ENCODE results near the gene UBE2U.
A peak's percentile ranks its signal among the peaks of the same experiment; 100 is the strongest.

Gene UBE2U

DNA sequence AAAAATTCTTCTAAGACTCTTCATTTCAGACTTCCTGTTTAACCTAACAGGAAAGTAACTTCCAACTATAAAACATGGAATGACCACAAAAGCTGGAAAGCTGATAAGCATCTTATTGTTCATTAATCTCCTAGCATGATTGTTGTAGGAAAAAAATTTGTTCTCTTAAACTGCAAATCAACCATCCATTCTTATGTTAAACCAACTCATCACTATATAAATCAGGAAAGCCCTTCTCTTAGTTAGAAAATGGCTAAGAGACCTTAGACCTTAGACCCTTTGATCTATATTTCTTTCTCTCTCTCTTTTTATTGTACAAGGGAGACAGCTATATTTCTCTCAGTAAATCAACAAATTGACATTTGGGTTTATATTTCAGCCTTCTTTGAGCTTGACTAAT is 101.4 kb downstream of the UBE2U start:
- Histone ChIP-seq H3K4me3 (ENCODE audit: low read depth, low read length) (no peak overlapping the region), H3K27ac (ENCODE audit: extremely low read depth, low read depth, low read length) (no peak overlapping the region), H3K9me3 (ENCODE audit: control insufficient read depth, insufficient read depth, low read depth, low read length) (no peaks in the 10 kb centered on the region), H3K4me1 (ENCODE audit: control insufficient read depth, insufficient read depth, low read length) (no peaks in the 10 kb centered on the region), H3K36me3 (ENCODE audit: control insufficient read depth in 2 of 2, insufficient read depth in 1 of 2, low read length in 2 of 2) (no peaks in the 10 kb centered on the region)
- CTCF ChIA-PET, result interaction anchor here (0.6 kb wide), 1 partner anchor 323 kb away, joined by 3 read pairs; no protein-coding TSS in a partner anchor
- TF ChIP-seq ZXDB (tag by site-specific recombination; IDR thresholded peaks at IDR 0.05) (no peak), ZFP37 (tag by site-specific recombination; IDR thresholded peaks at IDR 0.05) (no peak), PRDM1 (tag by site-specific recombination; IDR thresholded peaks at IDR 0.05) (no peak)
- TF ChIP-seq, protein P1, sequence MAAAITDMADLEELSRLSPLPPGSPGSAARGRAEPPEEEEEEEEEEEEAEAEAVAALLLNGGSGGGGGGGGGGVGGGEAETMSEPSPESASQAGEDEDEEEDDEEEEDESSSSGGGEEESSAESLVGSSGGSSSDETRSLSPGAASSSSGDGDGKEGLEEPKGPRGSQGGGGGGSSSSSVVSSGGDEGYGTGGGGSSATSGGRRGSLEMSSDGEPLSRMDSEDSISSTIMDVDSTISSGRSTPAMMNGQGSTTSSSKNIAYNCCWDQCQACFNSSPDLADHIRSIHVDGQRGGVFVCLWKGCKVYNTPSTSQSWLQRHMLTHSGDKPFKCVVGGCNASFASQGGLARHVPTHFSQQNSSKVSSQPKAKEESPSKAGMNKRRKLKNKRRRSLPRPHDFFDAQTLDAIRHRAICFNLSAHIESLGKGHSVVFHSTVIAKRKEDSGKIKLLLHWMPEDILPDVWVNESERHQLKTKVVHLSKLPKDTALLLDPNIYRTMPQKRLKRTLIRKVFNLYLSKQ (tag by site-specific recombination; IDR thresholded peaks at IDR 0.05; ENCODE audit: borderline replicate concordance), result no peak
- POLR2A ChIA-PET, result interaction anchor here (0.7 kb wide), 1 partner anchor 329 kb away, joined by 6 read pairs; no protein-coding TSS in a partner anchor

DNA sequence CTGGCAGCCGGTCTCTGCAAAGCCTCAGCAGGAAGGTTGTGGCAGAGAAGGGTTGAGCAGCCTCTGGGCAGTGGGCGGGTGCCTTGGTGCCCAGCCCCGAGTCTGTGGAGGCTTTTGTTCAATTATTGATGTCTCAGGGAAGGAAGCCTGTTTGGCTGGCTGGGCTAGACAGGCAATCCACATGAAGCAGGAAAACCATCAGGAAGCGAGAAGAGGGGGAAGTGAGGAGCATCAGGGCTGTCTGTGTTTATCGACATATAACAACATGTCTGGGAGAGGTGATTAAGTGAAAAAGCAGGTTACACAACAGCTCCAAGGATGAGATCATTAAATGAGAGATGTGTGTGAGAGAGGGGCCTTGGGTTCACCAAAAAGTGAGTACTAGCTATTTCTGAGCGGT is 105.4 kb downstream of the UBE2U start:
- Histone ChIP-seq H3K4me3 (ENCODE audit: low read depth, low read length) (no peak overlapping the region), H3K9me3 (ENCODE audit: control insufficient read depth, insufficient read depth, low read depth, low read length) (no peaks in the 10 kb centered on the region), H3K27ac (ENCODE audit: extremely low read depth, low read depth, low read length) (no peak overlapping the region), H3K36me3 (ENCODE audit: control insufficient read depth in 2 of 2, insufficient read depth in 1 of 2, low read length in 2 of 2) (no peaks in the 10 kb centered on the region), H3K4me1 (ENCODE audit: control insufficient read depth, insufficient read depth, low read length) (no peaks in the 10 kb centered on the region)
- ChIA-PET CTCF (interaction anchor here (1.2 kb wide), 2 partner anchors 13 to 35 kb away, joined by 3 read pairs; no protein-coding TSS in a partner anchor), POLR2A (no interaction called here)
- no peak for TF ChIP-seq ZNF174 (tag by site-specific recombination; IDR thresholded peaks at IDR 0.05)
- TF ChIP-seq, protein P2, sequence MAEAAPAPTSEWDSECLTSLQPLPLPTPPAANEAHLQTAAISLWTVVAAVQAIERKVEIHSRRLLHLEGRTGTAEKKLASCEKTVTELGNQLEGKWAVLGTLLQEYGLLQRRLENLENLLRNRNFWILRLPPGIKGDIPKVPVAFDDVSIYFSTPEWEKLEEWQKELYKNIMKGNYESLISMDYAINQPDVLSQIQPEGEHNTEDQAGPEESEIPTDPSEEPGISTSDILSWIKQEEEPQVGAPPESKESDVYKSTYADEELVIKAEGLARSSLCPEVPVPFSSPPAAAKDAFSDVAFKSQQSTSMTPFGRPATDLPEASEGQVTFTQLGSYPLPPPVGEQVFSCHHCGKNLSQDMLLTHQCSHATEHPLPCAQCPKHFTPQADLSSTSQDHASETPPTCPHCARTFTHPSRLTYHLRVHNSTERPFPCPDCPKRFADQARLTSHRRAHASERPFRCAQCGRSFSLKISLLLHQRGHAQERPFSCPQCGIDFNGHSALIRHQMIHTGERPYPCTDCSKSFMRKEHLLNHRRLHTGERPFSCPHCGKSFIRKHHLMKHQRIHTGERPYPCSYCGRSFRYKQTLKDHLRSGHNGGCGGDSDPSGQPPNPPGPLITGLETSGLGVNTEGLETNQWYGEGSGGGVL (tag by site-specific recombination; IDR thresholded peaks at IDR 0.05), result 0 out of 2 replicates have a peak, but pooled peaks have one; percentile 24

DNA sequence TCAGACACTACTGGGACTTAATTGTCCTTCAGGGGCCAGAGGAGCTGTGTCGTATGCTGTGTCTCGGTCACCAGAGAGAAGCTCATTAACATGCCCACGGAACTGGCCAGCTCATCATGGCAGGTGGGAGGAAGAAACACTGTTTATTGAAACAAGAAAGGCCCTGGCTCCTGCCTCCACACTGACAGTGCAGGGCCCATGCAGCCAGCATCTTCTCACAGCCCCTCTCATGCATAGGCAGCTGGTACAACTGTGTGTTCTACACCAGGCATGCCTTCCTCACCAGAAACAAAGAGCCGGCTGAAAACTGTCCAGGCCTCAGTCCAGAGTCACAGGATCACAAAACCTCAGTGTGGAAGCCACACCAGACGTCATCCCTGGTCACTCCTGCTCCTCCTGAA is 106.0 kb downstream of the UBE2U start:
- ChIA-PET POLR2A (no interaction called here), CTCF (interaction anchor here (1.2 kb wide), 1 partner anchor 14 kb away, joined by 3 read pairs; no protein-coding TSS in a partner anchor)
- no peak for TF ChIP-seq ZNF660 (tag by site-specific recombination; IDR thresholded peaks at IDR 0.05)
- TF ChIP-seq ZFHX2 (tag by site-specific recombination; conservative IDR thresholded peaks at IDR 0.05), result peak; percentile 66
- TF ChIP-seq ZNF394 (tag by site-specific recombination; IDR thresholded peaks at IDR 0.05; ENCODE audit: borderline replicate concordance), result no peak
- peak; percentile 52; the same call in 1 of the 2 replicates for TF ChIP-seq EGR2 (tag by site-specific recombination; IDR thresholded peaks at IDR 0.05; ENCODE audit: low read depth)
- TF ChIP-seq ZNF785 (tag by site-specific recombination; IDR thresholded peaks at IDR 0.05), result no peak
- no peak for TF ChIP-seq ZNF184 (tag by site-specific recombination; IDR thresholded peaks at IDR 0.05)
- TF ChIP-seq KLF1 (tag by site-specific recombination; IDR thresholded peaks at IDR 0.05), result no peak
- Histone ChIP-seq H3K4me3 (ENCODE audit: low read depth, low read length) (no peak overlapping the region), H3K36me3 (ENCODE audit: control insufficient read depth in 2 of 2, insufficient read depth in 1 of 2, low read length in 2 of 2) (no peaks in the 10 kb centered on the region), H3K9me3 (ENCODE audit: control insufficient read depth, insufficient read depth, low read depth, low read length) (no peaks in the 10 kb centered on the region), H3K27ac (ENCODE audit: extremely low read depth, low read depth, low read length) (no peak overlapping the region), H3K4me1 (ENCODE audit: control insufficient read depth, insufficient read depth, low read length) (no peaks in the 10 kb centered on the region)

DNA sequence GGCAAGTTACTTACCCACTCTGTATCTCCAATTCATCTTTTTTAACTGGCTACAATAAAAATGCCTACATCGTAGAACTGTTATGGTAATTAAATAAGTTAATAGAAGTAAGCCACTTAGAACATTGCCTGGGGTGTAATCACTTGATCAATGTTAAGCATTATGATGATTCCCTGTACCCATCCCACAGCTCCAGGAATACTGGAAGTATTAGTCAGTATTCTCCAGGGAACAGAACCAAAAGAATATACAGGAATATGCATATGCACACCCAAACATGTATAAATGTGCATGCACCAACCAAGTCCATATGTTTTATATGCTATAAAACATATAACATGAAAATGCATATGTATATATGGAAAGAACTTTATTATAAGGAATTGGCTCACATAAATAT is 107.3 kb downstream of the UBE2U start:
- Histone ChIP-seq H3K27ac (ENCODE audit: extremely low read depth, low read depth, low read length) (no peak overlapping the region), H3K4me3 (ENCODE audit: low read depth, low read length) (no peak overlapping the region), H3K9me3 (ENCODE audit: control insufficient read depth, insufficient read depth, low read depth, low read length) (no peaks in the 10 kb centered on the region), H3K36me3 (ENCODE audit: control insufficient read depth in 2 of 2, insufficient read depth in 1 of 2, low read length in 2 of 2) (no peaks in the 10 kb centered on the region), H3K4me1 (ENCODE audit: control insufficient read depth, insufficient read depth, low read length) (0 out of 2 replicates have a peak, but pooled peaks cover 2% of the 10 kb centered on the region)
- CTCF ChIA-PET, result no interaction called here
- no peak for TF ChIP-seq ZNF530 (tag by site-specific recombination; IDR thresholded peaks at IDR 0.05; ENCODE audit: low read depth)
- no peak for TF ChIP-seq RBAK (tag by site-specific recombination; IDR thresholded peaks at IDR 0.05)
- TF ChIP-seq ZNF501 (tag by site-specific recombination; IDR thresholded peaks at IDR 0.05), result no peak
- TF ChIP-seq, protein P3, sequence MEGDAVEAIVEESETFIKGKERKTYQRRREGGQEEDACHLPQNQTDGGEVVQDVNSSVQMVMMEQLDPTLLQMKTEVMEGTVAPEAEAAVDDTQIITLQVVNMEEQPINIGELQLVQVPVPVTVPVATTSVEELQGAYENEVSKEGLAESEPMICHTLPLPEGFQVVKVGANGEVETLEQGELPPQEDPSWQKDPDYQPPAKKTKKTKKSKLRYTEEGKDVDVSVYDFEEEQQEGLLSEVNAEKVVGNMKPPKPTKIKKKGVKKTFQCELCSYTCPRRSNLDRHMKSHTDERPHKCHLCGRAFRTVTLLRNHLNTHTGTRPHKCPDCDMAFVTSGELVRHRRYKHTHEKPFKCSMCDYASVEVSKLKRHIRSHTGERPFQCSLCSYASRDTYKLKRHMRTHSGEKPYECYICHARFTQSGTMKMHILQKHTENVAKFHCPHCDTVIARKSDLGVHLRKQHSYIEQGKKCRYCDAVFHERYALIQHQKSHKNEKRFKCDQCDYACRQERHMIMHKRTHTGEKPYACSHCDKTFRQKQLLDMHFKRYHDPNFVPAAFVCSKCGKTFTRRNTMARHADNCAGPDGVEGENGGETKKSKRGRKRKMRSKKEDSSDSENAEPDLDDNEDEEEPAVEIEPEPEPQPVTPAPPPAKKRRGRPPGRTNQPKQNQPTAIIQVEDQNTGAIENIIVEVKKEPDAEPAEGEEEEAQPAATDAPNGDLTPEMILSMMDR (tag by site-specific recombination; IDR thresholded peaks at IDR 0.05), result no peak
- 0 out of 2 replicates have a peak, but pooled peaks have one; percentile 48 for TF ChIP-seq ZNF768 (tag by site-specific recombination; IDR thresholded peaks at IDR 0.05)
- TF ChIP-seq KLF10 (tag by site-specific recombination; IDR thresholded peaks at IDR 0.05), result no peak
- POLR2A ChIA-PET, result no interaction called here
